ENCODE data around the gene IMMP2L.
"Not testable (repeated sequence)": the region's sequence is repeated elsewhere in the genome, so short reads cannot be mapped to it uniquely, and the experiment has no call there.

Gene IMMP2L

GRCh38 chr7:111256391-111256790 is 305.9 kb downstream of the IMMP2L start:
- no peak for DNase-seq

DNA sequence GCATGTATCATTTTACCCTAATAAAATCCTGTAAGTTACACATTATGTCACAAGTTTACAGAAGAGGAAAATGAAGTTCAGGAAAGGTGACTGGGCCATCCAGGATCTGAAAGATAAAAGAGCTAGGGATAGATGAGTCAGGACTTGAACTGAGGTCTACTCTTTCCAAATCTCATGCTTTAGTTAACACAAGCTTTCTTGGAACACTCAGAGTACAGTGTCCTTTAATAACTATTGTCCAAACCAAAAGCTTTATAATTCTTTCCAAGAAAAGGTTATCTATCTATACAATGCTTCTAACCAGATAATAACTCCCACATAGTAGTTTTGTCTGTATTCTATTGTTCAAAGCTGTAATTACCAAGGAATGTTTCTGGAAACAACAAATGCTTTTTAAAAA is 306.7 kb downstream of the IMMP2L start:
- no peak for DNase-seq

DNA sequence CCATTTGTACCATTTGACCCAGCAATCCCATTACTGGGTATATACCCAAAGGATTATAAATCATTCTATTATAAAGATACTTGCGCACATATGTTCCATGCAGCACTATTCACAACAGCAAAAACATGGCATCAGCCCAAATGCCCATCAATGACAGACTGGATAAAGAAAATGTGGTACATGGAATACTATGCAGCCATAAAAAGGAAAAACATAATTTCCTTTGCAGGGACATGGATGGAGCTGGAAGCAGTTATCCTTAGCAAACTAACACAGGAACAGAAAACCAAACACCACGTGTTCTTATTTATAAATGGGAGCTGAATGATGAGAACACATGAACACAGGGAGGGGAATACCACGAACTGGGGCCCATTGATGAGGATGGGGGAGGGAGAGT is 310.9 kb downstream of the IMMP2L start:
- not testable (repeated sequence) for DNase-seq

GRCh38 chr7:111249807-111250206 is 312.5 kb downstream of the IMMP2L start:
- not testable (repeated sequence) for DNase-seq

DNA sequence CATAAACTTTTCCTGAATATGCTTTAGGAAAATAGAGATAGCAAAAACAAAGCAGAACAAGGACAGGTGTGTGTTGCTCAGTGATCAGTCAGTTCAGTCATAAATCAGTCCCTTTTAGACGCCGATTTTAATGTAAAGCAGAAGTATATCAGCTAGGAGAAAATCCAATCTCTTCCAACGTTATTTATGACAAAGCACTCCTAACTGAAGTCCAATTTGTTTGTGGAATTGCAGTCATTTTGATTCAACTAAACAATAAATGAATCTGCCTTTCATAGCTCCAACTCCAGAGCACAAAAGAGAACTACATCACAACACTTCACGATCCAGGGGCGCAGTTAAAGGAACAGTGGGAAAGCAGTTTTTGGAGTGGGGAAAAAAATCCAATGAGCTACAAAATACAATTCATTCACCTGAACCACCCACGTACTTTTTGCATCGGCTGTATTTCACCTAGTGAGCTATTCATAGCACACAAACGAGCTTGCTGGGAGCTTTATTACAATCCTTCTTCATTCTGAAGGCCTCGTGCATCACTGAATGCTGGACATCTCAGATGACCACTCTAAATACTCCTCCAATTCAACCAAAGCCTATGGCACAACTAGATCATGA is 320.0 kb downstream of the IMMP2L start:
- DNase-seq: no peak

- DNase-seq: no peak
Measured at GRCh38 chr7:111240371-111240770, 321.9 kb downstream of the IMMP2L start.

DNA sequence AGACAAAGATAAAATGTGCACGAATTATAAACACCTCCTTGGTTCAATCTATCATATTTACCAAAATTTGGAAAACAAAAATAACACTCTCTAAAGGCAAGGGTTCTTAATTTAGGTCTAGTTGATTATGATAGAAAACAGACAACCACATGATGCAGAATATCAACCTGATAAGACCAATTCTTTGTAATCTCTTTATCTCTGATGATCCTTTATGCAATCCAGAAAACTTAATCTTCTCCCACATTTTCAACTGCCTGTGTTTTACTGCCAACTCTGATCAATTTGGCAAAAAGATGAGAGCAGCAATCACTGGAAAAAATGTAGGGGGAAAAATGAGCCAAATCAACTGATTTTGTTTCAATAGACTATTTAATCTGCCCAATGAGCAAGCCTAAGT is 322.9 kb downstream of the IMMP2L start:
- no peak for DNase-seq

DNA sequence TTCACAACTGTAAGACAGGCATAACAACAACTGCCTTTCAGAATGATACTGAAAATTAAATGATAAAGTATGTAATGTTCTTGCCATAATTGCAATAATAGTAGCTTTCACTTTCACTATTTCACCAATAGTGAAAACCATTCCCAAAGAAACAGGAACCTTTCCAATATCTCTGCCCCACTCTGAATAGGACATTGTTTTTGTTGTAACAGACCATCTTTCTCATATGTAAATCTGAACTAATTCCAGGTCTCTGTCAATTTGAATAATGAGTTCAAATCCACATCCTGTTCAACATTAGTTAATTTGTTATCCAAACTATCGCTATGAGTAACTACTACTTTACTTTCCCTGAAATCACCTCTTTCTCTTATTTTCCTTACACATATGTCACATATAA is 323.4 kb downstream of the IMMP2L start:
- no peak for DNase-seq

DNA sequence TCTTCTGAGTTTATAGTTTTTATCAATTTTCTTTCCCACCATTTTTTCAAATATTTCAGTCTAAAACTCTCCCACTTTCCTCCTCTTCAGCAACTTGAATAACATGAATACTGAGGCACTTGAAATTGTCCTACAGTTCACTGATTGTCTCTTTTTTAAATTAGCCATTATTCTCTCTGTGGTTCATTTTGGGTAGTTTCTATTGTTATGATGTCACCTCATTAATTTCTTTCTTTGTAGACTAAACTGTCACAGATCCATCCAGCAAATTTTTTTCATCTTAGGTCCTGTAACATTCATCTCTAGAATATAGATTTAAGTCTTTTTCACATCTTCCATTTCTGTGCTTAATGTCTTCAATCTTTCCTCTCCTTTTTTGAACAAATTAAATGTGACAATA is 326.6 kb downstream of the IMMP2L start:
- no peak for DNase-seq

GRCh38 chr7:111232249-111233084 is 329.8 kb downstream of the IMMP2L start:
- DNase-seq: no peak

- DNase-seq: no peak
Measured at GRCh38 chr7:111229916-111230315, 332.4 kb downstream of the IMMP2L start.

- no peak for DNase-seq
Measured at GRCh38 chr7:111229181-111229740, 333.0 kb downstream of the IMMP2L start.

DNA sequence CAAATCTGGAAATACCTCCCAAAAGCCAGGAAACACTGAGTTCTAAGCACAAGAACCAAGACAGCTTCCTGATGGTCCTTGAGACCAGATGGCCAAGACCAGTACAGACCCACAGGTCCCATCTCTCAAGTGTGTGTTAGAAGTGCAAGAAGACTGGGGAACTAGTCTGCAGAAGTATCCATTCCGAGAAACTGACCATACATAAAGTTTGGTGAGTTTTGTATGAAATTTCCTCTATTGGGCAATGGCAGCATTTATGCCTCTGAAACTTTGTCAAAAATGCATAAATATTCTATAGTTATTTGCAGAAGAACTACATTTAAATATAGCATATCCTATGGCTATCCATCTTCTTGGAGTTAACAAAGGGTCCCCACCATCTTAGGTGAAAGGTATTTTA is 333.9 kb downstream of the IMMP2L start:
- DNase-seq: no peak

GRCh38 chr7:111226800-111227199 is 335.5 kb downstream of the IMMP2L start:
- no peak for DNase-seq

DNA sequence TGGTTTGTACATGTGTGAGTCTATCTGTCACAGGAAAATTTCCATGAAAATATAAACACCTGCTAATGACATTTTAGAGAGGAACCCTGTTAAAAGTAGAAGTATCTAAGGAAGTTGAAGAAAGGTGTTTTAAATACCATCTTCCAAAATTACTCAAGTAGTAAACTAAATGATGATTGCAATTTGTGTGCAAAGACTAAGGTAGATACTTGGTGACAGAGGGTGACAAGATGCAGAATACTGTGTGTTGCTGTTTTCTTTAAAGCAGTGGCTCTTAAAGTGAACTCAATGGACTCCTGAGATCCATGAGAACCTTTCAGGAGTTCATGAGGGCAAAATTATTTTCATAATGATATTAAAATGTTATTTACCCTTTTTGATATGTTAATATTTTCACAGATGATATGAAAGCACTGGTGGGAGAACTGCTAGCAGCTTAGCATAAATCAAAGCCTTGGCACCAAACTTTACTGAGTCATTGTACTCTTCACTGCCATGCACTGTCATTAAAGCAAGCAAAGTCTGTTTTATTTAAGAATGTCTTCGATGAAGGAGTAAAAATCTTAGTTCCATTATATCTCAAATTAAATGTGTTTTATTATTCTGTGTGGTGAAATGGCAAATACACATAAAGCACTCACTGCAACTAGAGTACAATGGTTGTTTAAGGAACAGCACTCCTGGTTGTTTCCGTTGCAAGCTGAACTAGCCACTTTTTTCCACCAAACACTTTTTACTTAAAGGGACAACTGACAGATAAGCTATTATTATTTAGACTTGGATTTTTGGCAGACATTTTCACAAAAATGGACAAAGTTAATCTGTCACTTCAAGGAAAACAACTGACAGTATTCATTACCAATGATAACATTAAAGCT is 337.7 kb downstream of the IMMP2L start:
- no peak for DNase-seq

DNA sequence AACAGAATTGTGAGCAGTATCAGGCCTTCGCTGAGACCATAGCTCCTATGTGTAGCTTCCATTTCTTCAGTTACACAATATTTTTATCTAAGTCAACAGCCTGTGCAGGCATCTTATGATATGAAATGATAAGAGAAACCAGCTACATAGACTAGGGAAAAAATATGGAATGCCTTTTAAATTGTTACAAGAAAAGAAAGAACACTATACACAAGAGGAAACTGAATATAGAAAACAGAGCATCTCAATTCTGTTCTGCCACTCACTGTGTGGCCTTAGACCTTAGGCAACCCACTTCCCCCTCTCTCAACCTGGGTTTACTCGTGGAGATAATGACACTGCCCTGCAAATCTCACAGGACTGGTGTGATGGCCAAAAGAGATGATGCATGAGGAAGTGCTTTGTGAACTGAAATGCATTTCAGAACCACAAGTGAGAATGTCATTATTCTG is 338.5 kb downstream of the IMMP2L start:
- DNase-seq: no peak

DNA sequence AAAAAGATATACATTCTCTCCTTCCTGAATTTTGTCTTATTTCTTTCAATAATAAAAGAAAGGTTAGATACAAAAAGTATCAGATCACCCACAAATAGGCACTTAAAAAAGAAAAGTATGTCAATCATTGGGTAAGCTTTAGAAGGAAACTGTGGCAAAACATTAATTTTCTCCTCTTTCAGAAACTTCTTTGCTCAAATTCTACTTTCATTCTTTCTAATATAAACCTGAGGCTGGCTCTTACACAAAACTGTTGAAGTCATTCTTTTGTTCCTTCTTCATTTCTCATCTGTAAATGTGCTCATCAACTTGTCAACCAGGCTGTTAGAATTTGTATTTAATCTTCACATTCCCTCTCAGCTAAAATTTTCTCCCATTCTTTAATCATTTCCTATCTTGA is 346.7 kb downstream of the IMMP2L start:
- no peak for DNase-seq

DNA sequence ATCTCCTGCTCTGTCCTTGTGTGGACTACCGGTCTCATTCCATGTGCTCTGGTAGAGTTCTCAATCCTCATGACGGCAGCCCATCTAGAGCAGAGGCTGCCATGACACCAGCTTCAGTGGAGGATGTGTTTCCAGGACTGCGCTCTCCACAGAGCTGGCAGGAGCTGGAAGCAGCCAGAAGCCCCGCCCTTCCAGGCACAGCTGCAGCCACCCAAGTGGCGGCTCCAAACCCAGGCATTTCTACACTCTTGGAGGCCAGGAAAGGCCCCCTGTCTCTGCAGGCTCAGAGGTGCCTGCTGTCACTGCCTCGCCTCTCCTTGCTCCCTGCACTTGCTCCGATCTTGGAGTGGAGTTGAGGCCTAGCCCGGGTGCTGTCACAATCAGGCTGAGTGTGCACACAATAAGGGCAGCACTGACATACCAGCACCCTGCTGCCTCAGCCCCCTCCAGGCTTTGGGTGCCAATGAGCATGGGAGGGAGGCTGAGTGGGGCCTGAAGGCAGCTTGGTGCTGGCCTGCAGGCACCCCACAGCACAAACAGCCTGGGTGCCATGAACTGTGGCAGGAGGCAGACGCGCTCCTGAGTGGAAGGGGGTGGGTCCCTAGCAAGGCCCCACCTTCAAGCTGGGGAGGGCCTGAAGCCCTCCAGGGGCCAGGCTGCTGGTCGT is 349.3 kb downstream of the IMMP2L start:
- DNase-seq: no peak

- DNase-seq: no peak
Measured at GRCh38 chr7:111210996-111211395, 351.3 kb downstream of the IMMP2L start.

- no peak for DNase-seq
Measured at GRCh38 chr7:111210043-111210442, 352.2 kb downstream of the IMMP2L start.

- DNase-seq: no peak
Measured at GRCh38 chr7:111205251-111205650, 357.0 kb downstream of the IMMP2L start.

GRCh38 chr7:111202321-111202720 is 360.0 kb downstream of the IMMP2L start:
- no peak for DNase-seq

- DNase-seq: no peak
Measured at GRCh38 chr7:111199643-111200042, 362.6 kb downstream of the IMMP2L start.

Data from central memory CD4-positive, alpha-beta T cell (primary cell).